Vagina (tissue), 2 donors: ENCODE data around the gene CHODL. TPM values are rescaled to one million over a fixed set of nuclear protein-coding genes. Genes with fewer than 3 reads are reported as not detected.

ENCODE experiments used
- DNase-seq, 2 donors: peaks; one replicate each; pipeline ENCODE4 v3.0.0-alpha.2; 2017; ENCODE audit errors: extremely low spot score in 2 of 2
- H3K27ac ChIP-seq: fragments of 200-600 bp; sonication (generic); one replicate; pipeline ENCODE4 v1.5.1; 2019
- H3K27me3 ChIP-seq: fragments of 200-600 bp; sonication (generic); one replicate; pipeline ENCODE4 v1.5.1; 2019
- H3K36me3 ChIP-seq, 2 donors: fragments of 200-600 bp; sonication (generic); one replicate each; pipeline ENCODE4 v1.5.1; 2017 to 2019
- H3K4me1 ChIP-seq: fragments of 200-600 bp; sonication (generic); one replicate; pipeline ENCODE4 v1.5.1; 2019
- H3K4me3 ChIP-seq, 2 donors: fragments of 200-600 bp; sonication (generic); 1 replicate in 1 of 2; 2 replicates in 1 of 2; pipeline ENCODE4 v1.5.1; 2016 to 2019
- H3K9me3 ChIP-seq: fragments of 200-600 bp; sonication (generic); one replicate; pipeline ENCODE4 v1.5.1; 2019
- POLR2A ChIP-seq, 2 donors: fragments of 450-650 bp; IDR thresholded peaks; one replicate each; pipeline ENCODE4 v1.6.1; 2017; ENCODE audit warnings: antibody characterized with exemption in 2 of 2, mild to moderate bottlenecking in 2 of 2, moderate library complexity in 2 of 2
- POLR2AphosphoS5 ChIP-seq, 2 donors: sonication (generic); formaldehyde crosslinking; IDR thresholded peaks; one replicate each; pipeline ENCODE4 v1.9.0; 2017; ENCODE audit warnings: antibody characterized with exemption in 2 of 2, mild to moderate bottlenecking in 2 of 2, low read depth in 1 of 2; ENCODE audit not compliant: insufficient read depth in 1 of 2
- intact Hi-C: fragments of 100-400 bp; cut with DNase I; formaldehyde crosslinking; loops from one replicate; pipeline ENCODE4 v1.15.1; 2023
- total RNA-seq: library from RNA; depleted of rRNA; stranded (reverse); fragments of >200 nt; gene quantifications from one replicate; pipeline ENCODE4 v1.2.3, GENCODE V29; 2016
- TF ChIP-seq, protein P1 (sequence below), 3 experiments: fragments of 450-650 bp in 2 of 3; fragments of 200-600 bp in 1 of 3; sonication (generic) in 1 of 3; IDR thresholded peaks; one replicate each; pipeline ENCODE4 v1.5.1; 2017 to 2019; ENCODE audit warnings: antibody characterized with exemption in 3 of 3, mild to moderate bottlenecking in 2 of 3, moderate library complexity in 2 of 3

Gene CHODL, protein sequence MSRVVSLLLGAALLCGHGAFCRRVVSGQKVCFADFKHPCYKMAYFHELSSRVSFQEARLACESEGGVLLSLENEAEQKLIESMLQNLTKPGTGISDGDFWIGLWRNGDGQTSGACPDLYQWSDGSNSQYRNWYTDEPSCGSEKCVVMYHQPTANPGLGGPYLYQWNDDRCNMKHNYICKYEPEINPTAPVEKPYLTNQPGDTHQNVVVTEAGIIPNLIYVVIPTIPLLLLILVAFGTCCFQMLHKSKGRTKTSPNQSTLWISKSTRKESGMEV
- total RNA-seq: 3.2 TPM

DNA sequence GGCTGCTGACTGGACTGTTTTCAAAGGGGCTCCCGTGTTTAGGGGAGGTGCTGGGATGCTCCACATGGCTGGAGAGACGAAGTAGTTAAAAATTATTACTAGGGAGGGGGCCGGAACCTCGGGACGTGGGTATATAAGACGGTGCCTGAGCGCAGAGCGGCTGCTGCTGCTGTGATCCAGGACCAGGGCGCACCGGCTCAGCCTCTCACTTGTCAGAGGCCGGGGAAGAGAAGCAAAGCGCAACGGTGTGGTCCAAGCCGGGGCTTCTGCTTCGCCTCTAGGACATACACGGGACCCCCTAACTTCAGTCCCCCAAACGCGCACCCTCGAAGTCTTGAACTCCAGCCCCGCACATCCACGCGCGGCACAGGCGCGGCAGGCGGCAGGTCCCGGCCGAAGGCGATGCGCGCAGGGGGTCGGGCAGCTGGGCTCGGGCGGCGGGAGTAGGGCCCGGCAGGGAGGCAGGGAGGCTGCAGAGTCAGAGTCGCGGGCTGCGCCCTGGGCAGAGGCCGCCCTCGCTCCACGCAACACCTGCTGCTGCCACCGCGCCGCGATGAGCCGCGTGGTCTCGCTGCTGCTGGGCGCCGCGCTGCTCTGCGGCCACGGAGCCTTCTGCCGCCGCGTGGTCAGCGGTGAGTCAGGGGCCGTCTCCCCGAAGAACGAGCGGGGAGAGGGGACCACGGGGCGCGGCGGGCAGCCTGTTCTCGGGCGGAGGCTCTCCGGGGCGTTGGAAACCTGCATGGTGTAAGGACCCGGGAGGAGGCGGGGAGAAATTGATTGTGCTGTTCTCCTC is at the start of gene CHODL:
Gene CHODL, plus strand, starts transcription at position 163 of the 793 bp plus-strand sequence. Its CDS starts 391 bp downstream, at position 554.
- Histone ChIP-seq H3K36me3 (no peaks in the 10 kb centered on the region), H3K9me3 (no peaks in the 10 kb centered on the region), H3K27ac (no peak within 1 kb of the TSS), H3K4me3 (peak within 1 kb of the TSS; percentile 31 to 49), H3K4me1 (peaks cover 17% of the 10 kb centered on the region), H3K27me3 (no peaks in the 10 kb centered on the region)
- no peak for DNase-seq
- intact Hi-C loops: no loop called here
- no peak for TF ChIP-seq POLR2AphosphoS5 (IDR thresholded peaks at IDR 0.05; ENCODE audit: insufficient read depth in 1 of 2, low read depth in 1 of 2)
- no peak for TF ChIP-seq POLR2A (IDR thresholded peaks at IDR 0.05)
- TF ChIP-seq, protein P1, sequence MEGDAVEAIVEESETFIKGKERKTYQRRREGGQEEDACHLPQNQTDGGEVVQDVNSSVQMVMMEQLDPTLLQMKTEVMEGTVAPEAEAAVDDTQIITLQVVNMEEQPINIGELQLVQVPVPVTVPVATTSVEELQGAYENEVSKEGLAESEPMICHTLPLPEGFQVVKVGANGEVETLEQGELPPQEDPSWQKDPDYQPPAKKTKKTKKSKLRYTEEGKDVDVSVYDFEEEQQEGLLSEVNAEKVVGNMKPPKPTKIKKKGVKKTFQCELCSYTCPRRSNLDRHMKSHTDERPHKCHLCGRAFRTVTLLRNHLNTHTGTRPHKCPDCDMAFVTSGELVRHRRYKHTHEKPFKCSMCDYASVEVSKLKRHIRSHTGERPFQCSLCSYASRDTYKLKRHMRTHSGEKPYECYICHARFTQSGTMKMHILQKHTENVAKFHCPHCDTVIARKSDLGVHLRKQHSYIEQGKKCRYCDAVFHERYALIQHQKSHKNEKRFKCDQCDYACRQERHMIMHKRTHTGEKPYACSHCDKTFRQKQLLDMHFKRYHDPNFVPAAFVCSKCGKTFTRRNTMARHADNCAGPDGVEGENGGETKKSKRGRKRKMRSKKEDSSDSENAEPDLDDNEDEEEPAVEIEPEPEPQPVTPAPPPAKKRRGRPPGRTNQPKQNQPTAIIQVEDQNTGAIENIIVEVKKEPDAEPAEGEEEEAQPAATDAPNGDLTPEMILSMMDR (IDR thresholded peaks at IDR 0.05): no peak

DNA sequence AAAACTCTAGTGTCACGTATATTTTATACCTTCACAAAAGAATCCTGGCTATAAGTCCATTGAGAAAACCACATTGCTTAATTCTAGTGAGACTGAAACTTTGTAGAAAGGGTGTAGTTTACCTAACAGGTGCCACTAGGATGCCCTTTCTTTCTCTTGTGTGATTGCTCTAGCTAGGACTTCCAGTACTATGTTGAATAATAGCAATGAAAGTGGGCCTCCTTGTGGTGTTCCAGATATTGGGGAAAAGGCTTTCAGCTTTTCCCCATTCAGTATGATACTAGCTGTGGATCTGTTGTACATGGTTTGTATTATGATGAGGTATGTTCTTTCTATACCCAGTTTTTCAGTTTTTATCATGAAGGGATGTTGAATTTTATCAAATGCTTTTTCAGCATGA is 39.7 kb upstream of the CHODL start:
- intact Hi-C loops: no loop called here
- DNase-seq: no peak

DNA sequence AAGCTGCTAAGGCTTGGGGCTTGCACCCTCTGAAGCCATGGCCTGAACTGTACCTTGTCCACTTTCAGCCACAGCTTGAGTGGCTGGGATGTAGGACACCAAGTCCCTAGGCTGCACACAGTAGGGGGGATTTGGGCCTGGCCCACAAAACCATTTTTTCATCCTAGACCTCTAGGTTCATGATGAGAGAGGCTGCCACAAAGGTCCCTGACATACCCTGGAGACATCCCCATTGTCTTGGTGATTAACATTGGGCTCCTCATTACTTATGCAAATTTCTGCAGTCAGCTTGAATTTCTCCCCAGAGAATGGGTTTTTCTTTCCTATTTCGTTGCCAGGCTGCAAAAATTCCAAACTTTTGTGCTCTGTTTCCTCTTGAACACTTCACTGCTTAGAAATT is 26.3 kb upstream of the CHODL start:
- DNase-seq: no peak
- Histone ChIP-seq H3K4me1 (no peaks in the 10 kb centered on the region), H3K27ac (no peak overlapping the region), H3K9me3 (peaks cover 3% of the 10 kb centered on the region), H3K4me3 (no peak overlapping the region), H3K27me3 (no peaks in the 10 kb centered on the region), H3K36me3 (no peaks in the 10 kb centered on the region)
- intact Hi-C loops: no loop called here
- TF ChIP-seq, protein P1 (IDR thresholded peaks at IDR 0.05): no peak
- TF ChIP-seq POLR2AphosphoS5 (IDR thresholded peaks at IDR 0.05; ENCODE audit: insufficient read depth in 1 of 2, low read depth in 1 of 2): no peak
- no peak for TF ChIP-seq POLR2A (IDR thresholded peaks at IDR 0.05)

More for the DNA sequence above, 39.7 kb upstream of the CHODL start:
- Histone ChIP-seq H3K36me3 (no peaks in the 10 kb centered on the region), H3K27me3 (no peaks in the 10 kb centered on the region), H3K4me1 (no peaks in the 10 kb centered on the region), H3K9me3 (no peaks in the 10 kb centered on the region), H3K4me3 (no peak overlapping the region), H3K27ac (no peak overlapping the region)
- TF ChIP-seq POLR2AphosphoS5 (IDR thresholded peaks at IDR 0.05; ENCODE audit: insufficient read depth in 1 of 2, low read depth in 1 of 2) (no peak), POLR2A (IDR thresholded peaks at IDR 0.05) (no peak)
- TF ChIP-seq, protein P1 (IDR thresholded peaks at IDR 0.05): no peak

DNA sequence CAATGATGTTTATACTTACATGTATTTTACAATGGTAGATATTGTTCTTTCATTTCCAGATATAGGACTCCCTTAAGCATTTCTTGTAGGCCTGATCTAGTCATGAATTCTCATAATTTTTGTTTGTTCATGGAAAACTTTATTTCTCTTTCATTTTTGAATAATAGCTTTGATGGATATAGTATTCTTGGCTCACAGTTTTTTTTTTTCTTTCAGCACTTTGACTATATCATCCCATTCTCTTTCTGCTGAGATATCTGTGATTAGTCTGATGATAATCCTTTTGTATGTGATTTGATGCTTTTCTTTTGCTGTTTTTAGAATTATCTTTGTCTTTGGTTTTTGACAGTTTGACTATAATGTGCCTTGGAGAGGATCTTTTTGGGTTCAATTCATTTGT is 24.1 kb upstream of the CHODL start:
- H3K27ac ChIP-seq: no peak overlapping the region
- peaks cover 3% of the 10 kb centered on the region for H3K9me3 ChIP-seq
- H3K27me3 ChIP-seq: no peaks in the 10 kb centered on the region
- H3K4me3 ChIP-seq: no peak overlapping the region
- H3K36me3 ChIP-seq: no peaks in the 10 kb centered on the region
- intact Hi-C loops: no loop called here
- DNase-seq: no peak
- no peak for TF ChIP-seq POLR2AphosphoS5 (IDR thresholded peaks at IDR 0.05; ENCODE audit: insufficient read depth in 1 of 2, low read depth in 1 of 2)
- TF ChIP-seq POLR2A (IDR thresholded peaks at IDR 0.05): no peak
- H3K4me1 ChIP-seq: no peaks in the 10 kb centered on the region

DNA sequence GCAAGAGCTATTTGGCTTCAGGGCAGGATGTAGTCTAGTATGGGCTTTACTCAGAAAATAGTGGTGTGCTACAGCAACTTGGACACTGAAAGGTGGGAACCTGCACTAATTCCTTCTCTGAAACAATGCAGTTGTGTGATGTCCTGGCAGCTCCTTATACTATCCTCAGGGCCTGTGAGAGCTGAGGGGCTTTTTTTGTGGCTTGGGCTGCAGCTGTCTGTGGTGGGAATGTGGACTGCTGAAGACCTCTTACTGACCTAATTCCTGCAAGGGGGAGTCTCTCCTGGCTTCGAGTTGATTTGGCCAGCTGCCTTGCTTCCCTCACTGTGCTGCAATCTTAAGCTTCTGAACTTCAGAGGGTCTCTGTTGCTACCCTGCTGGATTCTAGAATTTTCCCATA is 22.3 kb upstream of the CHODL start:
- no peak for DNase-seq
- TF ChIP-seq POLR2A (IDR thresholded peaks at IDR 0.05) (no peak), POLR2AphosphoS5 (IDR thresholded peaks at IDR 0.05; ENCODE audit: insufficient read depth in 1 of 2, low read depth in 1 of 2) (no peak)
- TF ChIP-seq, protein P1 (IDR thresholded peaks at IDR 0.05): no peak
- Histone ChIP-seq H3K9me3 (peaks cover 3% of the 10 kb centered on the region), H3K4me3 (no peak overlapping the region), H3K27me3 (no peaks in the 10 kb centered on the region), H3K36me3 (no peaks in the 10 kb centered on the region), H3K4me1 (no peaks in the 10 kb centered on the region), H3K27ac (no peak overlapping the region)
- intact Hi-C loops: no loop called here
